DOHH2 (cell line): ENCODE measurements around the gene IFNG-AS1.

Source experiments
- EZH2phosphoT487 ChIP-seq: fragments of 200-600 bp; sonication (generic); IDR thresholded peaks from 2 replicates; pipeline ENCODE4 v1.6.1; 2017; ENCODE audit warnings: borderline replicate concordance, mild to moderate bottlenecking, antibody characterized with exemption, low read length, moderate library complexity, mixed read lengths
- TF ChIP-seq, protein P1 (sequence below): fragments of 200-600 bp; sonication (generic); IDR thresholded peaks from one replicate; pipeline ENCODE4 v1.5.1; 2014; ENCODE audit warnings: antibody characterized with exemption, mild to moderate bottlenecking, low read depth, low read length; ENCODE audit not compliant: poor library complexity, severe bottlenecking

DNA sequence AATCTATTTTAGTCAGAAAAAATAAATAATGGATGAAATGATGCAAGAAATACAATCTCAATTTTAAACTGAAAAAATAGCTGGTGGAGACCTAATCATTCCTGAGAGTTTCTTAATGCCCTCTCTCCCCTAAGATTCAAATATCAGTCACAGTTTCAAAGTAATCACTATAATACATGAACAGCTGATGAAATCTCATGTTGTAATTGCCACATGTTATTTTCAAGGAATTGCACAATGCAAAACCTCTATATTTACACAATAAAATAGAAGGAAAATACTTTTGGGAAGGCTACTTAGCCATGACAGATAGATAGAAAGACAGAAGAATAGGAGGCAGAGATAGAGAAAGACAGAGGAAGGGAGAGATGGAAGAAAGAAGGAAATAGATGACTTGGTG lies 18.2 kb downstream of the IFNG-AS1 start:
- TF ChIP-seq, protein P1, sequence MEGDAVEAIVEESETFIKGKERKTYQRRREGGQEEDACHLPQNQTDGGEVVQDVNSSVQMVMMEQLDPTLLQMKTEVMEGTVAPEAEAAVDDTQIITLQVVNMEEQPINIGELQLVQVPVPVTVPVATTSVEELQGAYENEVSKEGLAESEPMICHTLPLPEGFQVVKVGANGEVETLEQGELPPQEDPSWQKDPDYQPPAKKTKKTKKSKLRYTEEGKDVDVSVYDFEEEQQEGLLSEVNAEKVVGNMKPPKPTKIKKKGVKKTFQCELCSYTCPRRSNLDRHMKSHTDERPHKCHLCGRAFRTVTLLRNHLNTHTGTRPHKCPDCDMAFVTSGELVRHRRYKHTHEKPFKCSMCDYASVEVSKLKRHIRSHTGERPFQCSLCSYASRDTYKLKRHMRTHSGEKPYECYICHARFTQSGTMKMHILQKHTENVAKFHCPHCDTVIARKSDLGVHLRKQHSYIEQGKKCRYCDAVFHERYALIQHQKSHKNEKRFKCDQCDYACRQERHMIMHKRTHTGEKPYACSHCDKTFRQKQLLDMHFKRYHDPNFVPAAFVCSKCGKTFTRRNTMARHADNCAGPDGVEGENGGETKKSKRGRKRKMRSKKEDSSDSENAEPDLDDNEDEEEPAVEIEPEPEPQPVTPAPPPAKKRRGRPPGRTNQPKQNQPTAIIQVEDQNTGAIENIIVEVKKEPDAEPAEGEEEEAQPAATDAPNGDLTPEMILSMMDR = no peak
- no peak for TF ChIP-seq EZH2phosphoT487
